ENCODE data around the gene ZNF763. TPM values are rescaled to one million over a fixed set of nuclear protein-coding genes. Genes with fewer than 3 reads are reported as not detected.
A peak's percentile ranks its signal among the peaks of the same experiment; 100 is the strongest.
"Not testable (repeated sequence)": the region's sequence is repeated elsewhere in the genome, so short reads cannot be mapped to it uniquely, and the experiment has no call there.

Gene ZNF763
- 1.6 and 3.1 TPM in 2 replicates for total RNA-seq

- peak; percentile 72 for DNase-seq
Observed at GRCh38 chr19:11964858-11965645, at the start of gene ZNF763. Gene ZNF763, plus strand, starts transcription at chr19:11965040. Its CDS starts 169 bp downstream, at chr19:11965209.

GRCh38 chr19:11921852-11922495 lies 42.9 kb upstream of the ZNF763 start:
- DNase-seq, result no peak

GRCh38 chr19:11924886-11925650 lies 39.8 kb upstream of the ZNF763 start, which contains the start of gene ZNF700:
Gene ZNF700, plus strand, starts transcription at chr19:11925107. Its CDS starts 104 bp downstream, at chr19:11925211.
- peak; percentile 90 for DNase-seq

- DNase-seq, result not testable (repeated sequence)
Observed at GRCh38 chr19:11925651-11926187, 39.1 kb upstream of the ZNF763 start.

- DNase-seq, result no peak
Observed at GRCh38 chr19:11927227-11927626, 37.6 kb upstream of the ZNF763 start.

GRCh38 chr19:11931051-11931450 lies 33.8 kb upstream of the ZNF763 start:
- no peak for DNase-seq

GRCh38 chr19:11931513-11931912 lies 33.3 kb upstream of the ZNF763 start:
- no peak for DNase-seq

- not testable (repeated sequence) for DNase-seq
Observed at GRCh38 chr19:11935829-11936228, 29.0 kb upstream of the ZNF763 start.

- DNase-seq, result not testable (repeated sequence)
Observed at GRCh38 chr19:11938383-11938782, 26.5 kb upstream of the ZNF763 start.

- DNase-seq, result not testable (repeated sequence)
Observed at GRCh38 chr19:11941361-11941887, 23.4 kb upstream of the ZNF763 start.

- DNase-seq, result no peak
Observed at GRCh38 chr19:11942008-11942842, 22.6 kb upstream of the ZNF763 start.

GRCh38 chr19:11942843-11943108 lies 22.1 kb upstream of the ZNF763 start:
- DNase-seq, result no peak

GRCh38 chr19:11944656-11945055 lies 20.2 kb upstream of the ZNF763 start:
- DNase-seq, result no peak

GRCh38 chr19:11948646-11949045 lies 16.2 kb upstream of the ZNF763 start:
- no peak for DNase-seq

GRCh38 chr19:11949201-11949600 lies 15.6 kb upstream of the ZNF763 start:
- peak; percentile 7 for DNase-seq

GRCh38 chr19:11949614-11950080 lies 15.2 kb upstream of the ZNF763 start:
- DNase-seq, result not testable (repeated sequence)

- DNase-seq, result no peak
Observed at GRCh38 chr19:11950312-11950711, 14.5 kb upstream of the ZNF763 start.

- DNase-seq, result peak; percentile 71
Observed at GRCh38 chr19:11963566-11964355, 1.1 kb upstream of the ZNF763 start.

- DNase-seq, result no peak
Observed at GRCh38 chr19:11964496-11964857, 363 bp upstream of the ZNF763 start.

- DNase-seq, result no peak
Observed at GRCh38 chr19:11970174-11970573, 5.3 kb downstream of the ZNF763 start.

GRCh38 chr19:11971041-11971440 lies 6.2 kb downstream of the ZNF763 start:
- no peak for DNase-seq
